Effector memory CD4-positive, alpha-beta T cell (primary cell): ENCODE measurements around the gene CCNL2.
"Not testable (repeated sequence)": the region's sequence is repeated elsewhere in the genome, so short reads cannot be mapped to it uniquely, and the experiment has no call there.

Source experiments
- DNase-seq, 3 donors: peaks; one replicate each; pipeline ENCODE4 v3.0.0-alpha.2; 2020
- H3K27ac ChIP-seq: 2 replicates; pipeline ENCODE4 v1.7.0; 2013; ENCODE audit warnings: mild to moderate bottlenecking, low read length, moderate library complexity; ENCODE audit not compliant: insufficient read depth, poor library complexity, severe bottlenecking
- H3K27me3 ChIP-seq: replicated peaks from 2 replicates; pipeline ENCODE4 v1.7.0; 2013; ENCODE audit warnings: mild to moderate bottlenecking, low read length; ENCODE audit not compliant: insufficient read depth, control insufficient read depth, poor library complexity, severe bottlenecking
- H3K36me3 ChIP-seq: 2 replicates; pipeline ENCODE4 v1.7.0; 2013; ENCODE audit warnings: mild to moderate bottlenecking, low read length, moderate library complexity; ENCODE audit not compliant: control insufficient read depth, insufficient read depth
- H3K4me1 ChIP-seq: 2 replicates; pipeline ENCODE4 v1.7.0; 2013; ENCODE audit warnings: low read length, mild to moderate bottlenecking; ENCODE audit not compliant: control insufficient read depth, insufficient read depth, poor library complexity, severe bottlenecking
- H3K4me3 ChIP-seq: 2 replicates; pipeline ENCODE4 v1.7.0; 2013; ENCODE audit warnings: low read length, low read depth, mild to moderate bottlenecking; ENCODE audit not compliant: insufficient read depth, poor library complexity, severe bottlenecking
- H3K9me3 ChIP-seq: 2 replicates; pipeline ENCODE4 v1.7.0; 2013; ENCODE audit warnings: mild to moderate bottlenecking, low read length, moderate library complexity; ENCODE audit not compliant: control insufficient read depth

CCNL2 gene

GRCh38 chr1:1385931-1386330 is 13.2 kb downstream of the CCNL2 start:
- H3K27me3 ChIP-seq, result no peaks in the 10 kb centered on the region
- H3K27ac ChIP-seq, result no peak overlapping the region
- no peaks in the 10 kb centered on the region for H3K9me3 ChIP-seq
- H3K4me3 ChIP-seq, result no peak overlapping the region
- peaks cover 59% of the 10 kb centered on the region for H3K36me3 ChIP-seq
- no peaks in the 10 kb centered on the region for H3K4me1 ChIP-seq
- no peak for DNase-seq

- not testable (repeated sequence) for DNase-seq, H3K4me1 ChIP-seq, H3K27ac ChIP-seq, H3K27me3 ChIP-seq, H3K9me3 ChIP-seq, H3K4me3 ChIP-seq
- H3K36me3 ChIP-seq, result peaks cover 53% of the 10 kb centered on the region
Measured at GRCh38 chr1:1385339-1385738, 13.8 kb downstream of the CCNL2 start.

GRCh38 chr1:1381294-1381693 is 17.8 kb downstream of the CCNL2 start:
- H3K9me3 ChIP-seq, result no peaks in the 10 kb centered on the region
- peaks cover 17% of the 10 kb centered on the region for H3K36me3 ChIP-seq
- no peaks in the 10 kb centered on the region for H3K27me3 ChIP-seq
- DNase-seq, result no peak
- no peak overlapping the region for H3K4me3 ChIP-seq
- H3K27ac ChIP-seq, result no peak overlapping the region
- no peaks in the 10 kb centered on the region for H3K4me1 ChIP-seq

- no peak for DNase-seq
- Histone ChIP-seq H3K4me3 (no peak overlapping the region), H3K27ac (no peak overlapping the region), H3K4me1 (no peaks in the 10 kb centered on the region), H3K9me3 (no peaks in the 10 kb centered on the region), H3K36me3 (peaks cover 12% of the 10 kb centered on the region), H3K27me3 (no peaks in the 10 kb centered on the region)
Measured at GRCh38 chr1:1380860-1381259, 18.3 kb downstream of the CCNL2 start.

- H3K4me3 ChIP-seq, result no peak overlapping the region
- H3K27me3 ChIP-seq, result no peaks in the 10 kb centered on the region
- peaks cover 7% of the 10 kb centered on the region for H3K36me3 ChIP-seq
- no peaks in the 10 kb centered on the region for H3K9me3 ChIP-seq
- no peak for DNase-seq
- no peak overlapping the region for H3K27ac ChIP-seq
- peaks cover 14% of the 10 kb centered on the region for H3K4me1 ChIP-seq
Measured at GRCh38 chr1:1377540-1378205, 21.5 kb downstream of the CCNL2 start.

GRCh38 chr1:1376551-1377226 is 22.4 kb downstream of the CCNL2 start:
- Histone ChIP-seq H3K36me3 (peaks cover 2% of the 10 kb centered on the region), H3K27ac (no peak overlapping the region), H3K4me1 (peaks cover 22% of the 10 kb centered on the region), H3K4me3 (no peak overlapping the region), H3K27me3 (no peaks in the 10 kb centered on the region), H3K9me3 (no peaks in the 10 kb centered on the region)
- DNase-seq, result no peak

- Histone ChIP-seq H3K27ac (peak within 1 kb of the TSS; percentile 85), H3K27me3 (no peaks in the 10 kb centered on the region), H3K36me3 (no peaks in the 10 kb centered on the region), H3K4me3 (peak within 1 kb of the TSS; percentile 78), H3K4me1 (peaks cover 34% of the 10 kb centered on the region), H3K9me3 (no peaks in the 10 kb centered on the region)
- peak; percentile 93 to 96 (median 94) for DNase-seq
Measured at GRCh38 chr1:1374929-1375662, 24.0 kb downstream of the CCNL2 start, which contains the start of gene AURKAIP1. AURKAIP1 (minus strand) TSS chr1:1375207; CDS start chr1:1374756, 451 bp downstream.

- no peak for DNase-seq
- Histone ChIP-seq H3K27ac (peak overlapping the region; percentile 85), H3K36me3 (no peaks in the 10 kb centered on the region), H3K4me3 (peak overlapping the region; percentile 78), H3K9me3 (no peaks in the 10 kb centered on the region), H3K27me3 (no peaks in the 10 kb centered on the region), H3K4me1 (peaks cover 34% of the 10 kb centered on the region)
Measured at GRCh38 chr1:1374589-1374928, 24.6 kb downstream of the CCNL2 start.

- Histone ChIP-seq H3K4me1 (peaks cover 34% of the 10 kb centered on the region), H3K4me3 (peak overlapping the region; percentile 78)
Measured at GRCh38 chr1:1373815-1374588, 25.1 kb downstream of the CCNL2 start.

More at GRCh38 chr1:1373815-1374588, 25.1 kb downstream of the CCNL2 start:
- Histone ChIP-seq H3K36me3 (no peaks in the 10 kb centered on the region), H3K9me3 (no peaks in the 10 kb centered on the region), H3K27ac (peak overlapping the region; percentile 85), H3K27me3 (no peaks in the 10 kb centered on the region)
- DNase-seq, result no peak
